ENCODE measurements around the gene TRIM66.

Gene TRIM66

DNA sequence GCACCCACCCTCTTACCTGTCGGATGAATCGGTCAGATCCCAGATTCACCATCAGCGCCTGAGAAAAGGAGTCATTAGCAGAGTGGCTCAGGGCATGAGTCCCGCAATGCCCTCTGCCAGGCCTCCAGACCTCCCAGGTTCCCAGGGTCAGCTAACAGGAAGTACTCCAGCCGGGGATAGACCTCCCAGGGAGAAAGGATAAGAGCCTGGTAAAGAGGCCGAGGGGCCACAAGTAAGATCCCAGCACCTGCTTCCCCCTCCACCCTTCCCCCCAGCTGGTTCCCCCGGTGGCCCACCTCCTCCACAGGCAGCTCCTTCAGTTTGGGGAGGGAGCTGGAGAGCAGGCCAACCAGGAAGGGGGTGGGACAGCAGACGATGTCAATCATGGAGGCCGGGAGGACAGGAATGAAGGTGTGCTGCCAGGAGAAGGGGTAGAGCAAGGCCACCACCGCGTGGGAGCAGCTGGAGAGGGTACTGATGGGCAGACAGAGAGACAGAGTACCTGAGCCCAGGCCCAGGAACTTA, 16.5 kb upstream of the TRIM66 start:
- no peak overlapping the region for H3K4me3 ChIP-seq (ENCODE audit: severe bottlenecking)
- peak overlapping the region; percentile 46 for H3K27ac ChIP-seq (ENCODE audit: poor library complexity, severe bottlenecking)
- no peaks in the 10 kb centered on the region for H3K27me3 ChIP-seq (ENCODE audit: insufficient read depth, poor library complexity, severe bottlenecking)
- TF ChIP-seq, protein P1, sequence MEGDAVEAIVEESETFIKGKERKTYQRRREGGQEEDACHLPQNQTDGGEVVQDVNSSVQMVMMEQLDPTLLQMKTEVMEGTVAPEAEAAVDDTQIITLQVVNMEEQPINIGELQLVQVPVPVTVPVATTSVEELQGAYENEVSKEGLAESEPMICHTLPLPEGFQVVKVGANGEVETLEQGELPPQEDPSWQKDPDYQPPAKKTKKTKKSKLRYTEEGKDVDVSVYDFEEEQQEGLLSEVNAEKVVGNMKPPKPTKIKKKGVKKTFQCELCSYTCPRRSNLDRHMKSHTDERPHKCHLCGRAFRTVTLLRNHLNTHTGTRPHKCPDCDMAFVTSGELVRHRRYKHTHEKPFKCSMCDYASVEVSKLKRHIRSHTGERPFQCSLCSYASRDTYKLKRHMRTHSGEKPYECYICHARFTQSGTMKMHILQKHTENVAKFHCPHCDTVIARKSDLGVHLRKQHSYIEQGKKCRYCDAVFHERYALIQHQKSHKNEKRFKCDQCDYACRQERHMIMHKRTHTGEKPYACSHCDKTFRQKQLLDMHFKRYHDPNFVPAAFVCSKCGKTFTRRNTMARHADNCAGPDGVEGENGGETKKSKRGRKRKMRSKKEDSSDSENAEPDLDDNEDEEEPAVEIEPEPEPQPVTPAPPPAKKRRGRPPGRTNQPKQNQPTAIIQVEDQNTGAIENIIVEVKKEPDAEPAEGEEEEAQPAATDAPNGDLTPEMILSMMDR (IDR thresholded peaks at IDR 0.05; ENCODE audit: poor library complexity, severe bottlenecking), result no peak
- H3K9me3 ChIP-seq (ENCODE audit: severe bottlenecking), result no peaks in the 10 kb centered on the region
- ATAC-seq (ENCODE audit: low read depth) (no peak), DNase-seq (ENCODE audit: low spot score) (peak; percentile 46)
- peaks cover 9% of the 10 kb centered on the region for H3K4me1 ChIP-seq (ENCODE audit: insufficient read depth, poor library complexity, severe bottlenecking)
- H3K36me3 ChIP-seq (ENCODE audit: low read depth), result peaks cover 93% of the 10 kb centered on the region

DNA sequence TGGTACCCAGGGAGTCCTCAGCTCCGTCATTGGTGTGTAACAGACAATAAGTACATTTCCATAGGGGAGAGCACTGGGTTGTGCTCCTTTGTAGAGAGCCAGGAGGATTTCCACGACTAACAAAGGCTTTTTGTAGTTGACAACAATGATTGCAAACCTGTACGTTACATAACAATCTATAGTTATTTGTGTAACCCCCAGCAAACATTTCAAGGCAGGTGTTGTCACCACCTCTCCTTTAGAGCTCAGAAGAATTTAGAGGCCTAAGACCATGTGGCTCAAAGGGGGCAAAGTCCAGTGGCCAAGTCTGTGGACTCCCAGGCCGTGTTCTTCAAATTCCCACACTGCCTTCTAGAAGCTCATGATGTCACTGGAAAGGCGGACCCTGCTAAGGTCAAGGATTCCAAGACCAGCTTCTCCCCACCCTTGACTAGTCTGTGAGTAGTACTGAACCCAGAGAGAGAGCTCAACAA, 15.9 kb upstream of the TRIM66 start:
- ATAC-seq (ENCODE audit: low read depth), result no peak
- Histone ChIP-seq H3K4me3 (ENCODE audit: severe bottlenecking) (no peak overlapping the region), H3K27ac (ENCODE audit: poor library complexity, severe bottlenecking) (no peak overlapping the region), H3K9me3 (ENCODE audit: severe bottlenecking) (no peaks in the 10 kb centered on the region), H3K27me3 (ENCODE audit: insufficient read depth, poor library complexity, severe bottlenecking) (no peaks in the 10 kb centered on the region), H3K4me1 (ENCODE audit: insufficient read depth, poor library complexity, severe bottlenecking) (peaks cover 9% of the 10 kb centered on the region), H3K36me3 (ENCODE audit: low read depth) (peaks cover 93% of the 10 kb centered on the region)
- TF ChIP-seq, protein P1 (IDR thresholded peaks at IDR 0.05; ENCODE audit: poor library complexity, severe bottlenecking), result no peak
- no peak for DNase-seq (ENCODE audit: low spot score)

DNA sequence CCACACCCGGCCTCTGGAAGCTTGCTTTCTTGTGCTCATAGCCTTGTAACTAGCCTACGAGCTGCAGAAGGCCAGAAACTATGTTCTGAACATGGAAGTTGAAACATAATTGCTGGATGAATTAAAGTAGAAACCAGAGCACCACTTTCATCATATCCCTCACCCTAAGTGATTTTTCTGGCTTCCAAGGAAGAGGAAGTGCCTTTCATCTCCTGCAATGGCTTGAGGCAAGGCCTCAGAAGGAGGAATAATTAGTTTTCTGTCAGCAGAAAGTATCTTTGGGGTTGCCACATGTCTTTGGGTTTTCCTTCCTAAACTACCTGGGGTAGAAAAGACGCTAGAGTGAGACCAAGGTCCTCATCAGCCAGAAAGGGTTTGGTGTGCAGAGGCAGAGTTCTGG, 14.6 kb upstream of the TRIM66 start:
- H3K27ac ChIP-seq (ENCODE audit: poor library complexity, severe bottlenecking), result no peak overlapping the region
- H3K27me3 ChIP-seq (ENCODE audit: insufficient read depth, poor library complexity, severe bottlenecking), result no peaks in the 10 kb centered on the region
- H3K4me1 ChIP-seq (ENCODE audit: insufficient read depth, poor library complexity, severe bottlenecking), result peaks cover 9% of the 10 kb centered on the region
- DNase-seq (ENCODE audit: low spot score) (no peak), ATAC-seq (ENCODE audit: low read depth) (no peak)
- H3K36me3 ChIP-seq (ENCODE audit: low read depth), result peaks cover 96% of the 10 kb centered on the region
- no peaks in the 10 kb centered on the region for H3K9me3 ChIP-seq (ENCODE audit: severe bottlenecking)
- H3K4me3 ChIP-seq (ENCODE audit: severe bottlenecking), result no peak overlapping the region
- TF ChIP-seq, protein P1 (IDR thresholded peaks at IDR 0.05; ENCODE audit: poor library complexity, severe bottlenecking), result no peak

DNA sequence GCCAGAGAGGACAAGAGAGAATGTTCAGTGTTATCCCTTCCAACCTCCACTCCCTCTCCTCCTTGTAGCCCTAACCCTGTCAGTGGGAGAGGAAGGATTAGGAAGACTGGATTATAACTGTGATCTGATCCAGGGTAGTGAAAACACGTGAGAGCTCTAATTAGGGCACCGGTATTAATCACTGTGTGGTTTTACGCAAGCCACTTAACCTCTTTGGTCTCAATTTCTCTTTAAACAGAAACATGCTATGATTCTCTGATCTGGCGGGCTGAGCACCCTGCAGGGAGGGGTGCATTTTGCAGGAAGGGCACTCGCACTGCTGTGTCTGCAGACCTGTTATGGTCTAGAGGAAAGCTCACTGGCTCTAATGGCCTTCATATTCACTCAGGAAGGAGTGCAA, 11.7 kb upstream of the TRIM66 start:
- ATAC-seq (ENCODE audit: low read depth) (no peak), DNase-seq (ENCODE audit: low spot score) (no peak)
- H3K27ac ChIP-seq (ENCODE audit: poor library complexity, severe bottlenecking), result no peak overlapping the region

DNA sequence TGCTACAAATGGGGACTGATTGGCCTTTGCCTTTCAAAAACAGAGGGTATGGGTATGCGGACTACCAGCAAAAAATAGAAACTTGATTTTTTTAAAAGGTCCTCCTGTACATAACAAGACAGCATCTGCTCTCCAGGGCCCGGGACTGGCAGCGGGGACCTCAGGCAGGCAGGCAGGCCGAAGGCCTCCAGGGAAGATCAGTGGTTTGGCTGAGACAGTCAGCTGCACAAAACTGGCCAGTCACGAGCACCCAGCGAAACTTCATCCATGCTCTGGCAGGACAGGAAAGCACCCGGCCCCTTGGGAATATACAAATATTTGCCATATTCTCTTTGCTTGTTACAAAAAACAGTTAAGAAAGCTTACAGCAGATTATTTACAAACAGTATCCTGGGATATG, 11.1 kb upstream of the TRIM66 start:
- TF ChIP-seq, protein P1 (IDR thresholded peaks at IDR 0.05; ENCODE audit: poor library complexity, severe bottlenecking), result no peak
- Histone ChIP-seq H3K27me3 (ENCODE audit: insufficient read depth, poor library complexity, severe bottlenecking) (no peaks in the 10 kb centered on the region), H3K9me3 (ENCODE audit: severe bottlenecking) (no peaks in the 10 kb centered on the region), H3K36me3 (ENCODE audit: low read depth) (peaks cover 76% of the 10 kb centered on the region), H3K4me3 (ENCODE audit: severe bottlenecking) (no peak overlapping the region), H3K27ac (ENCODE audit: poor library complexity, severe bottlenecking) (no peak overlapping the region), H3K4me1 (ENCODE audit: insufficient read depth, poor library complexity, severe bottlenecking) (peaks cover 11% of the 10 kb centered on the region)
- DNase-seq (ENCODE audit: low spot score) (peak; percentile 31), ATAC-seq (ENCODE audit: low read depth) (no peak)

More for the DNA sequence above, 11.7 kb upstream of the TRIM66 start:
- Histone ChIP-seq H3K9me3 (ENCODE audit: severe bottlenecking) (no peaks in the 10 kb centered on the region), H3K36me3 (ENCODE audit: low read depth) (peaks cover 82% of the 10 kb centered on the region), H3K4me3 (ENCODE audit: severe bottlenecking) (no peak overlapping the region), H3K4me1 (ENCODE audit: insufficient read depth, poor library complexity, severe bottlenecking) (peaks cover 11% of the 10 kb centered on the region), H3K27me3 (ENCODE audit: insufficient read depth, poor library complexity, severe bottlenecking) (no peaks in the 10 kb centered on the region)
- TF ChIP-seq, protein P1 (IDR thresholded peaks at IDR 0.05; ENCODE audit: poor library complexity, severe bottlenecking), result no peak

Data from RWPE2 (cell line).